Epithelial cell of proximal tubule (primary cell): ENCODE data around the gene YJEFN3. TPM values are rescaled to one million over a fixed set of nuclear protein-coding genes. Genes with fewer than 3 reads are reported as not detected.

ENCODE experiments used
- DNase-seq: peaks from one replicate; pipeline ENCODE4 v3.0.0-alpha.2; 2011; ENCODE audit warnings: low read depth
- H3K4me3 ChIP-seq: 2 replicates; pipeline ENCODE4 v1.5.1; 2011; ENCODE audit warnings: low read depth, mild to moderate bottlenecking, low read length
- total RNA-seq: library from RNA; depleted of rRNA; stranded (reverse); fragments of >200 nt; gene quantifications from 2 replicates; pipeline ENCODE4 v1.2.3, GENCODE V29; 2015
- TF ChIP-seq, protein P1 (sequence below): conservative IDR thresholded peaks from 2 replicates; pipeline ENCODE4 v1.5.1; 2012; ENCODE audit warnings: low read depth, mild to moderate bottlenecking, low read length

YJEFN3 gene
- total RNA-seq, 1 donor from 2014 or later, result 0.58 TPM

DNA sequence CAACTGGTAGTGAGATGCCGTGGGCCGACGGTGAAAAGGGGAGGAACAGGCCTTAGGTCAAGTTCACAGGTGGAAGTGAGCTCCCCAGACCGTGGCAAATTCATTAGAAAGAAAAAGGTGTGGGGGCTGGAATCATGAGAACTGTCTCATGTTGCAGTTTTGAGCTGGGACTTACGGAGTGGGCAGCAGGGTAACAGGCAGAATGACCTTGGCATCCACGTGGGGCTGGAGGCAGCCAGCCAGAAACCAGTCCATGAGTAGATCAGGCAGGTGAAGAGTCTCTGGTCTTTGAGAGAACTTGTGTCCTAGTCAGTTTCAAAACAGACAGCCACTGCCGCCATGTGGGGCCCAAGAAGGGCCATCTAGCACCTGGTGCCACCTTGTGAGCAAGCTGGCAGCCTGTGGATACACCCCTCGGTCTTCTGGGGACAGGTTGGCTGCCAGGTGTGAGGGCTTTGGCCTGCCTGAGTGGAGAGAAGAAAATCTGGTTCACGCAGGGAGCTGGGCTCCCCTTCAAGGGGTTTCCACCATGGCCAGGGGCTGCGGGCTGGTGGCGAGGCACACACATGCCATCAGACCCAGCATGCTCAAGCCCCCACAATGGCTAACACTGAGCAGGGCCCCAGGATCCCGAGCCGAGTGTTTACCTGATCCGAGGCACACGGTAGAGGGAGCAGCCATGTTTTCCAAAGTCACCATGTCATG lies 37.2 kb upstream of the YJEFN3 start:
- TF ChIP-seq, protein P1, sequence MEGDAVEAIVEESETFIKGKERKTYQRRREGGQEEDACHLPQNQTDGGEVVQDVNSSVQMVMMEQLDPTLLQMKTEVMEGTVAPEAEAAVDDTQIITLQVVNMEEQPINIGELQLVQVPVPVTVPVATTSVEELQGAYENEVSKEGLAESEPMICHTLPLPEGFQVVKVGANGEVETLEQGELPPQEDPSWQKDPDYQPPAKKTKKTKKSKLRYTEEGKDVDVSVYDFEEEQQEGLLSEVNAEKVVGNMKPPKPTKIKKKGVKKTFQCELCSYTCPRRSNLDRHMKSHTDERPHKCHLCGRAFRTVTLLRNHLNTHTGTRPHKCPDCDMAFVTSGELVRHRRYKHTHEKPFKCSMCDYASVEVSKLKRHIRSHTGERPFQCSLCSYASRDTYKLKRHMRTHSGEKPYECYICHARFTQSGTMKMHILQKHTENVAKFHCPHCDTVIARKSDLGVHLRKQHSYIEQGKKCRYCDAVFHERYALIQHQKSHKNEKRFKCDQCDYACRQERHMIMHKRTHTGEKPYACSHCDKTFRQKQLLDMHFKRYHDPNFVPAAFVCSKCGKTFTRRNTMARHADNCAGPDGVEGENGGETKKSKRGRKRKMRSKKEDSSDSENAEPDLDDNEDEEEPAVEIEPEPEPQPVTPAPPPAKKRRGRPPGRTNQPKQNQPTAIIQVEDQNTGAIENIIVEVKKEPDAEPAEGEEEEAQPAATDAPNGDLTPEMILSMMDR, result no peak
- no peak for DNase-seq

DNA sequence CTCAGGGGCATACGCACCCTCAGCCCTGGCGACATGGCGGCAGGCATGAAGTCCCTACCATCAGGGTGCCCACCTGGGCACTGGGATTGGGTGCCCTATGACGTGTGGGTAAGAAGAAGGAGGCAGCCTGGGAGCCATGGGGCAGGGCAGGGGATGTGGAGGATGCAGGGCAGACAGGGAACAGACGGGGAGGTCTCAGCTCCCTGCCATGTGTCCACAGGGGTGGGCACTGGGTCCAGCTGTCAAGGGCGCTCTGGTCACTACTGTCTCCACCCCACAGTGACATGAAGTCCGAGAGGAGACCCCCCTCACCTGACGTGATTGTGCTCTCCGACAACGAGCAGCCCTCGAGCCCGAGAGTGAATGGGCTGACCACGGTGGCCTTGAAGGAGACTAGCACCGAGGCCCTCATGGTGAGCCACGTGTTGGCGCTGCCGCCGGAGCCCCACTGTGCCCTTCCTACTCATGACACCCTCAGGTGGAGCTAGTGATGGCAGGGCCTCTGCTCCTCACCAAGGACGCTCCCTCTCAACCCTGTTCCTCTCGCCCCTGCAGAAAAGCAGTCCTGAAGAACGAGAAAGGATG lies 36.6 kb upstream of the YJEFN3 start:
- no peak overlapping the region for H3K4me3 ChIP-seq
- TF ChIP-seq, protein P1, result no peak
- no peak for DNase-seq

More for the DNA sequence above, 37.2 kb upstream of the YJEFN3 start:
- no peak overlapping the region for H3K4me3 ChIP-seq

DNA sequence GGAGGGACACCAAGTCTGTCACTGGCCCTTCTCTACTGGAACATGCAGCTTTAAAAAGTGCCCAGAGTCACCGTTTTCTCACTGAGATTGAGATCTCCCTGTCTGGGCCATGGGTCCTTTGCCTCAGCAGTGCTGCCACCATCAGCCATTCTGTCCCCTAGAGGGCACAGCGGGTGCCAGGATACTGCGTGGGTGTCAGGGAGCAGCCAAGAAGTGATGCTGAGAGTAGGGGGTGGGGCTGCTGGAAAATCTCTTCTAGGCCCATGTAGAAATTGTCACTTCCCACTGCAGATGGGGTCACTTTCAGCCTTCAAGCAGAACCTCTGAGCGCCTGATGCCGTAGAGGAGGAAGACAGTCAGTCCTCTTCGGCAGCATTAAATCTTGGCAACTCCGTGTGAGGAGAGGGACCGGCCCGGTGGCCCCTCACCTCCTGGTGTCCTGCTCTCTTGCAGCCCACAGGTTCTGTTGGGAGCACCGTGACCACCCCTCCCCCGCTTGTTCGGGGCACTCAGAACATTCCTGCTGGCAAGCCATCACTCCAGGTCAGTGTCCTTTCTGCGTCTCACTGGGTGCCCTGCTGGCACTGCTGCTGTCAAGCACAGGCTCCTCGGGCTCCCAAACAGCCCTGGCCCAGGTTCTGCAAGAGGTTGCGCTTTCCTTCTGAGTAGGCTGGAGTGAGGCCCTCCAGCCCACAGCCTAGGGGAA lies 34.7 kb upstream of the YJEFN3 start:
- no peak overlapping the region for H3K4me3 ChIP-seq
- TF ChIP-seq, protein P1, result no peak
- DNase-seq, result no peak

DNA sequence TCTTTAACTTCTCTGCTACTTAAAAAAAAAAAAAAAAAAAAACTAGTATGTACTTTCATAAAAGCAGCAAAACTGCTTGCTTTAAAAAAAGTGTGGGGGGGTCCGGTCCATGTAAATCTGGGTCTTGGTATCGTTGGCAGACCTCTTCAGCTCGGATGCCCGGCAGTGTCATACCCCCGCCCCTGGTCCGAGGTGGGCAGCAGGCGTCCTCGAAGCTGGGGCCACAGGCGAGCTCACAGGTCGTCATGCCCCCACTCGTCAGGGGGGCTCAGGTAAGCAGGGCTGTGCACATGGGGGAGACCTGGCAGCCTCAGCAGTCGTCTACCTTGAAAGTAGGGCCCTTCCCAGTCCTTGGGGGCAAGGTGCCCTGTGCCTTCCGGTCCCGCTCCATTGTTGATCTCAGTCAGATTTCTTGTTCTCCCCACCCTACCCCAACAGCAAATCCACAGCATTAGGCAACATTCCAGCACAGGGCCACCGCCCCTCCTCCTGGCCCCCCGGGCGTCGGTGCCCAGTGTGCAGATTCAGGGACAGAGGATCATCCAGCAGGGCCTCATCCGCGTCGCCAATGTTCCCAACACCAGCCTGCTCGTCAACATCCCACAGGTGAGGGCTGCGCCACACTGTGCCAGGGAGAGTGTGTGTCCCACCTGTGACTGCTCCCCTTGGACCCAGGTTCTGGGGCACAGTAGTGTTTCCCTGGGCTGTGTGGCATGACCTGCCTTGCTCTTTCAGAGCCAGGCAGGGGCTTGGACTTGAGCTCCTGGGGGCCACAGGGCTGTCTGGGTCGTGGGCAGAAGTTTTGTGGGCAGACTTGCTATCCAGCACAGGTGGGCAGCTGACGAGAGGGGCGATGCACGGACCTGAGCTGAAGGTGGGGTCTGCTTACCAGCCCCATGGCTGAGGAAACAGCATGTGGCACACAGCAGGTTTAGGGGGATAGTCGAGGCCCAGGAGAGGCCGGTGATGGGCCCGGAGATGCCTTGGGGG lies 32.8 kb upstream of the YJEFN3 start:
- DNase-seq, result no peak
- TF ChIP-seq, protein P1, result no peak
- H3K4me3 ChIP-seq, result no peak overlapping the region

DNA sequence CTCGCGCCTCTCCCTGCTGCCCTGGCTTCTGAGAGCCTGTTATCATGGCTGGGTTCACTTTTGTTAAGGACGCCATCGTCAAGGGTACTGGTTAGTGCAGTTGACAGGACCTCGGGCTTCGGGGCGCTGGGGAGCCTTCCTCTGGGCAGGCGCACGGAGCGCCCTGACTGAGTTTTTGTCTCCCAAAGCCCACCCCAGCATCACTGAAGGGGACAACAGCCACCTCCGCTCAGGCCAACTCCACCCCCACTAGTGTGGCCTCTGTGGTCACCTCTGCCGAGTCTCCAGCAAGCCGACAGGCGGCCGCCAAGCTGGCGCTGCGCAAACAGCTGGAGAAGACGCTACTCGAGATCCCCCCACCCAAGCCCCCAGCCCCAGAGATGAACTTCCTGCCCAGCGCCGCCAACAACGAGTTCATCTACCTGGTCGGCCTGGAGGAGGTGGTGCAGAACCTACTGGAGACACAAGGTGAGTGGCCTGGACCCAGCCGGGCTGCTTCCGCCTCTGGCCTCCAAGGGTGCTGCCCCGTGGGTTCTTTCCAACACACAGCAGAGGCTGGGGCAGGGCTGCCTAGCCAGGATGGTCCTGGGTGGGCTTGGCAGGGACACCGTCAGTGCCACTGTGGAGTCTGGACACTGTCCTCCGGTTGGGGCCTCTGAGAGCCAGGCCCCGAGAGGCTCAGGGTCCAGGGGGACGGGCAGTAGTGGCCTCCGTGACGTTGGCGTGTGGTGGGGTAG lies 30.3 kb upstream of the YJEFN3 start:
- no peak overlapping the region for H3K4me3 ChIP-seq
- no peak for DNase-seq
- TF ChIP-seq, protein P1, result no peak

DNA sequence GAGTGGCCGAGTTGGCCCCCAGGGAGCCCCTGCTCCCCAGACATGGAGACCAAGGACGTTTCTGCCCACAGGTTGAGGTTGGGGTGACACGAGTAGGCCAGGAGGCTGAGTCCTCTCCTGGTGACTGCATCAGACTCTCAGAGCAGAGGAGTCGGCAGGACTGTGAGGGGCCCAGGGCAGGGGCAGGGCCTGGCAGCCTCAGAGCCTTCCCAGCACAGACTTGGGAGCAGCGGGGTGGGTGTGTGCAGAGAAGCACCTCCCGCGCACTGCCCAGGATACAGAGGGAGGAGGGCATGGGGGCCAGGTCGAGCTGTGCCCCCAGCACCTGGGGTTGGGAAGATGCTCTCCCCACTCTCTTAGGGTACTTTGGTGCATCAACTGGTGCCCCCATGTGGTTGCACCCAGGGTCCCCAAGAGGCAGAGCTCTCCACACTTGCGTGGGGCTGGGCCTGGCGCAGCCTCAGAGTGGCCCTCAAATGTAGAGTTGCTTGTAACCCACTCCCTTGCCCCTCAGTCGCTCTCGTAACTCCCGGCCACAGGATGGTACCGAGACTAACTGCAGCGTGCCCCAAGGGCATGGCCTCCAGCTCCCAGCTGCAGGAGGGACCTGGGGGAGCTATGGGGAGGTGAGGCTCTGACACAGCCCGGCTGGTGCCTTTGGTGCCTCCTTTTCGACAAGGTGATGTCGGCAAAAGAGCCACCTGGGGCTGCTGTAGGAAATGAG lies 29.3 kb upstream of the YJEFN3 start:
- TF ChIP-seq, protein P1, result no peak
- DNase-seq, result no peak
- no peak overlapping the region for H3K4me3 ChIP-seq
